Spleen (tissue), 11 donors: ENCODE measurements around the gene SPDYC. TPM values are rescaled to one million over a fixed set of nuclear protein-coding genes. Genes with fewer than 3 reads are reported as not detected.
A peak's percentile ranks its signal among the peaks of the same experiment; 100 is the strongest.

Experiments
- DNase-seq: peaks from one replicate; pipeline ENCODE4 v3.0.0-alpha.2; 2020
- H3K27ac ChIP-seq, 8 donors: fragments of 200-600 bp; sonication (generic) in 7 of 8; 1 replicate in 4 of 8; 2 replicates in 4 of 8; pipeline versions ENCODE4 v1.5.0 to v1.8.0; 2016 to 2021; ENCODE audit warnings: inconsistent platforms in 4 of 8, mild to moderate bottlenecking in 4 of 8, moderate library complexity in 1 of 8
- H3K27me3 ChIP-seq, 7 donors: fragments of 200-600 bp; sonication (generic) in 6 of 7; replicated peaks in 1 of 7; 1 replicate in 4 of 7; 2 replicates in 3 of 7; pipeline versions ENCODE4 v1.5.0 to v1.8.0; 2016 to 2021; ENCODE audit warnings: inconsistent platforms in 3 of 7, mild to moderate bottlenecking in 1 of 7
- H3K36me3 ChIP-seq, 6 donors: fragments of 200-600 bp; sonication (generic) in 5 of 6; 1 replicate in 4 of 6; 2 replicates in 2 of 6; pipeline versions ENCODE4 v1.5.0 to v1.8.0; 2016 to 2021; ENCODE audit warnings: inconsistent platforms in 2 of 6
- H3K4me1 ChIP-seq, 6 donors: fragments of 200-600 bp; sonication (generic) in 5 of 6; 1 replicate in 3 of 6; 2 replicates in 3 of 6; pipeline versions ENCODE4 v1.5.0 to v1.8.0; 2016 to 2021; ENCODE audit warnings: inconsistent platforms in 3 of 6
- H3K4me3 ChIP-seq, 8 donors: fragments of 200-600 bp; sonication (generic) in 7 of 8; 1 replicate in 4 of 8; 2 replicates in 4 of 8; pipeline versions ENCODE4 v1.5.0 to v1.8.0; 2016 to 2021; ENCODE audit warnings: inconsistent platforms in 4 of 8, mild to moderate bottlenecking in 4 of 8, moderate library complexity in 2 of 8
- H3K9me3 ChIP-seq, 8 donors: fragments of 200-600 bp; sonication (generic) in 7 of 8; 1 replicate in 4 of 8; 2 replicates in 4 of 8; pipeline versions ENCODE4 v1.5.0 to v1.8.0; 2016 to 2021; ENCODE audit warnings: inconsistent platforms in 4 of 8
- CTCF ChIP-seq, 11 experiments: fragments of 200-600 bp in 7 of 11; fragments of 450-650 bp in 4 of 11; sonication (generic) in 4 of 11; IDR thresholded peaks in 8 of 11; conservative IDR thresholded peaks in 3 of 11; 1 replicate in 7 of 11; 2 replicates in 4 of 11; pipeline versions ENCODE4 v1.4.0 to v1.8.0; 2016 to 2021; ENCODE audit warnings: antibody characterized with exemption in 11 of 11, inconsistent platforms in 4 of 11, mild to moderate bottlenecking in 1 of 11
- POLR2A ChIP-seq, 3 donors: fragments of 450-650 bp; IDR thresholded peaks; one replicate each; pipeline ENCODE4 v1.5.1; 2017; ENCODE audit warnings: antibody characterized with exemption in 3 of 3, mild to moderate bottlenecking in 1 of 3
- POLR2AphosphoS5 ChIP-seq, 3 donors: sonication (generic); formaldehyde crosslinking; IDR thresholded peaks; one replicate each; pipeline ENCODE4 v1.5.1; 2017; ENCODE audit warnings: antibody characterized with exemption in 3 of 3
- WGBS, 5 donors: extraction: QIAGEN DNeasy Blood & Tissue Kit in 3 of 5; methylation state at CpG; one replicate each; pipeline versions ENCODE4 v1.1.5 to v1.1.7; 2013 to 2018; 5-methylcytosine and 5-hydroxymethylcytosine counted together
- intact Hi-C: fragments of 100-400 bp; cut with DNase I; formaldehyde crosslinking; loops from one replicate; pipeline ENCODE4 v1.15.0; 2023; ENCODE audit warnings: low total_unique reads
- microRNA-seq, 3 donors: library from miRNA; unstranded; fragments of <30 nt; microRNA quantifications; one replicate each; pipeline versions ENCODE4 to v1.1.0, GENCODE V29; 2019 to 2020
- polyA plus RNA-seq, 3 donors: library from polyadenylated mRNA; stranded (reverse); fragments of 200-250 nt; gene quantifications; one replicate each; pipeline ENCODE4 v1.2.1, GENCODE V29; 2013
- small RNA-seq, 4 donors: library from RNA; depleted of rRNA; stranded (forward); fragments of <200 nt; gene quantifications; one replicate each; pipeline ENCODE3, GENCODE V24; 2016
- total RNA-seq, 7 donors: library from RNA; depleted of rRNA in 3 of 7; stranded (reverse); fragments of >200 nt in 3 of 7; fragmentation: NEBNext Ultra II Directional in 4 of 7; extraction: Animal tissue kit (Norgen Biotek cat#: 25700) in 4 of 7; gene quantifications; one replicate each; pipeline versions ENCODE4 v1.1.0 to v1.2.1, GENCODE V29; 2016 to 2021
- donor health status: healthy with polysubstance abuse.
- donor health status: DM: no; HTN: no; CAD: no; lungs with moderate emphysema.
- donor health status: DM: no; HTN: no; CAD: no.
- donor health status: Bipolar disorder and iron deficiency.
- donor health status: healthy.
- donor health status: DM: no; HTN: no; CAD: no.
- donor health status: DM: yes; HTN: yes; CAD: no.

SPDYC gene
- total and polyA plus RNA-seq, 10 donors = 0.11 TPM; not detected in 9

GRCh38 chr11:65219930-65220213, 49.8 kb downstream of the SPDYC start:
- WGBS, 5 donors = 51 to 87% (median 68%) methylated on average over 3 of the region's 3 CpGs
- intact Hi-C loops = no loop called here
- peaks cover 0 to 34% (median 12%) of the 10 kb centered on the region in 6 donors for H3K4me1 ChIP-seq

GRCh38 chr11:65221026-65221425, 51.0 kb downstream of the SPDYC start:
- peaks cover 0 to 3% (median 0%) of the 10 kb centered on the region in 7 donors for H3K27me3 ChIP-seq
- H3K27ac ChIP-seq = no peak overlapping the region
- TF ChIP-seq POLR2AphosphoS5 (IDR thresholded peaks at IDR 0.05) (no peak), CTCF (IDR thresholded peaks at IDR 0.05 in 8 of 11, conservative IDR thresholded peaks at IDR 0.05 in 3 of 11) (no peak), POLR2A (IDR thresholded peaks at IDR 0.05) (no peak)
- H3K4me3 ChIP-seq = no peak overlapping the region
- intact Hi-C loops = no loop called here
- H3K4me1 ChIP-seq = peaks cover 5 to 44% (median 22%) of the 10 kb centered on the region in 6 donors
- 91 to 97% (median 93%) methylated on average over 10 of the region's 10 CpGs for WGBS, 5 donors
- DNase-seq = peak; percentile 35
- H3K9me3 ChIP-seq = no peaks in the 10 kb centered on the region
- H3K36me3 ChIP-seq = no peaks in the 10 kb centered on the region

More at GRCh38 chr11:65219930-65220213, 49.8 kb downstream of the SPDYC start:
- Histone ChIP-seq H3K27me3 (no peaks in the 10 kb centered on the region), H3K9me3 (no peaks in the 10 kb centered on the region), H3K27ac (no peak overlapping the region), H3K36me3 (no peaks in the 10 kb centered on the region), H3K4me3 (no peak overlapping the region)
- TF ChIP-seq POLR2AphosphoS5 (IDR thresholded peaks at IDR 0.05) (no peak), POLR2A (IDR thresholded peaks at IDR 0.05) (no peak), CTCF (IDR thresholded peaks at IDR 0.05 in 8 of 11, conservative IDR thresholded peaks at IDR 0.05 in 3 of 11) (no peak)
- DNase-seq = peak; percentile 22

Small RNA genes lying within 50 kb of the gene (microRNA-seq; reads per million reads assigned to microRNA genes)
- gene MIR6751 = 0 to 1.1 (median 0.36) reads per million in 3 donors

Small RNA genes lying within 50 kb of the gene (small RNA-seq; reads per million reads assigned to genes)
- gene HIGD1AP10 (0 reads per million in 4 donors), gene PDCL2P2 (0 reads per million in 4 donors), gene RNU2-23P (0.60 to 2.1 (median 0.77) reads per million in 4 donors)

Other genes with a start within 250 kb of the SPDYC start
- gene PPP2R5B, start 245.5 kb upstream of the SPDYC start, total RNA-seq = 10 to 100 TPM; 21.9 to 45.1 (median 30.4) TPM
- gene PPP2R5B, start 245.5 kb upstream of the SPDYC start, polyA plus RNA-seq = 10 to 100 TPM; 10.8 to 25.4 (median 15.2) TPM
- not detected for gene GPHA2, start 234.3 kb upstream of the SPDYC start, total RNA-seq
- gene GPHA2, start 234.3 kb upstream of the SPDYC start, polyA plus RNA-seq = 1 to 10 TPM in 2 of 3 donors, under 1 TPM in 1; 0.89 to 4.4 (median 1.2) TPM
- gene MAJIN, start 198.1 kb upstream of the SPDYC start, total RNA-seq = under 1 TPM in 4 of 7 donors, not detected in 3; 0.40 to 0.98 (median 0.86) TPM
- gene MAJIN, start 198.1 kb upstream of the SPDYC start, polyA plus RNA-seq = 1 to 10 TPM in 2 of 3 donors, under 1 TPM in 1; 0.59 to 2.6 (median 1.5) TPM
- gene BATF2, start 173.3 kb upstream of the SPDYC start, total RNA-seq = 10 to 100 TPM in 6 of 7 donors, 1 to 10 TPM in 1; 8.5 to 23.1 (median 18.6) TPM
- gene BATF2, start 173.3 kb upstream of the SPDYC start, polyA plus RNA-seq = 10 to 100 TPM in 1 of 3 donors, 1 to 10 TPM in 2; 4.3 to 17.1 (median 5.2) TPM
- gene ARL2, start 156.1 kb upstream of the SPDYC start, total RNA-seq = 10 to 100 TPM; 44.5 to 76.5 (median 54.8) TPM
- gene ARL2, start 156.1 kb upstream of the SPDYC start, polyA plus RNA-seq = 100 to 1,000 TPM in 1 of 3 donors, 10 to 100 TPM in 2; 53.0 to 110 (median 69.9) TPM
- 10 to 100 TPM; 14.6 to 21.6 (median 17.3) TPM for gene SNX15, start 142.8 kb upstream of the SPDYC start, total RNA-seq
- gene SNX15, start 142.8 kb upstream of the SPDYC start, polyA plus RNA-seq = 10 to 100 TPM; 10.8 to 17.1 (median 11.6) TPM
- gene SAC3D1, start 129.0 kb upstream of the SPDYC start, total RNA-seq = 1 to 10 TPM; 5.7 to 9.9 (median 6.6) TPM
- gene SAC3D1, start 129.0 kb upstream of the SPDYC start, polyA plus RNA-seq = 10 to 100 TPM in 1 of 3 donors, 1 to 10 TPM in 2; 5.2 to 11.9 (median 8.9) TPM
- gene NAALADL1, start 111.7 kb upstream of the SPDYC start, total RNA-seq = 10 to 100 TPM; 13.0 to 45.2 (median 23.3) TPM
- gene NAALADL1, start 111.7 kb upstream of the SPDYC start, polyA plus RNA-seq = 10 to 100 TPM; 19.2 to 19.5 (median 19.2) TPM
- 10 to 100 TPM in 1 of 7 donors, 1 to 10 TPM in 6; 2.4 to 11.1 (median 7.0) TPM for gene CDCA5, start 86.2 kb upstream of the SPDYC start, total RNA-seq
- gene CDCA5, start 86.2 kb upstream of the SPDYC start, polyA plus RNA-seq = 1 to 10 TPM; 1.5 to 5.9 (median 4.6) TPM
- gene ZFPL1, start 86.0 kb upstream of the SPDYC start, total RNA-seq = 10 to 100 TPM; 23.5 to 43.7 (median 29.1) TPM
- gene ZFPL1, start 86.0 kb upstream of the SPDYC start, polyA plus RNA-seq = 10 to 100 TPM; 25.8 to 52.0 (median 40.0) TPM
- gene VPS51, start 74.0 kb upstream of the SPDYC start, total RNA-seq = 100 to 1,000 TPM; 103 to 570 (median 146) TPM
- gene VPS51, start 74.0 kb upstream of the SPDYC start, polyA plus RNA-seq = 100 to 1,000 TPM; 118 to 157 (median 152) TPM
- 10 to 100 TPM in 6 of 7 donors, 1 to 10 TPM in 1; 8.9 to 29.7 (median 13.9) TPM for gene TM7SF2, start 58.4 kb upstream of the SPDYC start, total RNA-seq
- 10 to 100 TPM; 14.1 to 16.9 (median 14.5) TPM for gene TM7SF2, start 58.4 kb upstream of the SPDYC start, polyA plus RNA-seq
- gene ZNHIT2, start 52.5 kb upstream of the SPDYC start, total RNA-seq = 10 to 100 TPM in 4 of 7 donors, 1 to 10 TPM in 3; 7.9 to 16.4 (median 10.2) TPM
- gene ZNHIT2, start 52.5 kb upstream of the SPDYC start, polyA plus RNA-seq = 10 to 100 TPM; 19.1 to 21.1 (median 19.2) TPM
- gene FAU, start 48.1 kb upstream of the SPDYC start, total RNA-seq = 1,000 to 10,000 TPM in 1 of 7 donors, 100 to 1,000 TPM in 6; 528 to 1,008 (median 809) TPM
- gene FAU, start 48.1 kb upstream of the SPDYC start, polyA plus RNA-seq = 1,000 to 10,000 TPM; 1,501 to 2,170 (median 2,090) TPM
- 10 to 100 TPM; 31.9 to 51.2 (median 40.8) TPM for gene MRPL49, start 47.9 kb upstream of the SPDYC start, total RNA-seq
- 10 to 100 TPM; 20.0 to 42.4 (median 30.8) TPM for gene MRPL49, start 47.9 kb upstream of the SPDYC start, polyA plus RNA-seq
- 100 to 1,000 TPM in 5 of 7 donors, 10 to 100 TPM in 2; 90.9 to 152 (median 110) TPM for gene SYVN1, start 35.7 kb upstream of the SPDYC start, total RNA-seq
- 10 to 100 TPM; 35.1 to 62.8 (median 53.6) TPM for gene SYVN1, start 35.7 kb upstream of the SPDYC start, polyA plus RNA-seq
- 100 to 1,000 TPM; 135 to 203 (median 161) TPM for gene CAPN1, start 11.7 kb downstream of the SPDYC start, total RNA-seq
- gene CAPN1, start 11.7 kb downstream of the SPDYC start, polyA plus RNA-seq = 100 to 1,000 TPM in 1 of 3 donors, 10 to 100 TPM in 2; 61.6 to 111 (median 73.3) TPM
- gene POLA2, start 91.7 kb downstream of the SPDYC start, total RNA-seq = 10 to 100 TPM; 10.6 to 25.9 (median 19.1) TPM
- gene POLA2, start 91.7 kb downstream of the SPDYC start, polyA plus RNA-seq = 10 to 100 TPM in 2 of 3 donors, 1 to 10 TPM in 1; 9.0 to 12.2 (median 10.7) TPM
- gene CDC42EP2, start 144.6 kb downstream of the SPDYC start, total RNA-seq = 10 to 100 TPM; 14.5 to 48.0 (median 26.4) TPM
- 10 to 100 TPM in 1 of 3 donors, 1 to 10 TPM in 2; 4.2 to 13.4 (median 7.1) TPM for gene CDC42EP2, start 144.6 kb downstream of the SPDYC start, polyA plus RNA-seq
- 10 to 100 TPM; 35.7 to 67.0 (median 51.5) TPM for gene DPF2, start 163.6 kb downstream of the SPDYC start, total RNA-seq
- gene DPF2, start 163.6 kb downstream of the SPDYC start, polyA plus RNA-seq = 10 to 100 TPM; 20.5 to 27.2 (median 24.3) TPM
- gene TIGD3, start 184.5 kb downstream of the SPDYC start, total RNA-seq = 1 to 10 TPM in 2 of 7 donors, under 1 TPM in 5; 0.56 to 2.7 (median 0.79) TPM
- 1 to 10 TPM; 1.1 to 2.1 (median 1.4) TPM for gene TIGD3, start 184.5 kb downstream of the SPDYC start, polyA plus RNA-seq
- gene SLC25A45, start 212.4 kb downstream of the SPDYC start, total RNA-seq = 10 to 100 TPM; 11.6 to 33.4 (median 25.7) TPM
- 10 to 100 TPM; 14.1 to 26.2 (median 24.1) TPM for gene SLC25A45, start 212.4 kb downstream of the SPDYC start, polyA plus RNA-seq
- gene FRMD8, start 216.4 kb downstream of the SPDYC start, total RNA-seq = 100 to 1,000 TPM in 3 of 7 donors, 10 to 100 TPM in 4; 65.4 to 128 (median 99.5) TPM
- gene FRMD8, start 216.4 kb downstream of the SPDYC start, polyA plus RNA-seq = 10 to 100 TPM; 19.3 to 32.0 (median 23.4) TPM